IPS-15b (cell line): ENCODE results near the gene FAM234B.

Experiments
- H3K27me3 ChIP-seq: one replicate; pipeline ENCODE4 v1.6.1; 2013; ENCODE audit warnings: low read length; ENCODE audit not compliant: control insufficient read depth, insufficient read depth
- H3K36me3 ChIP-seq: one replicate; pipeline ENCODE4 v1.6.1; 2013; ENCODE audit warnings: low read length; ENCODE audit not compliant: control insufficient read depth, insufficient read depth
- H3K4me1 ChIP-seq: one replicate; pipeline ENCODE4 v1.6.1; 2013; ENCODE audit warnings: mild to moderate bottlenecking, low read length; ENCODE audit not compliant: control insufficient read depth, insufficient read depth
- H3K4me3 ChIP-seq: one replicate; pipeline ENCODE4 v1.5.1; 2013; ENCODE audit warnings: low read depth, low read length
- H3K9ac ChIP-seq: one replicate; pipeline ENCODE4 v1.6.1; 2013; ENCODE audit warnings: low read depth, mild to moderate bottlenecking, low read length
- H3K9me3 ChIP-seq: one replicate; pipeline ENCODE4 v1.6.1; 2013; ENCODE audit warnings: mild to moderate bottlenecking, low read length; ENCODE audit not compliant: control insufficient read depth, insufficient read depth

Gene FAM234B

DNA sequence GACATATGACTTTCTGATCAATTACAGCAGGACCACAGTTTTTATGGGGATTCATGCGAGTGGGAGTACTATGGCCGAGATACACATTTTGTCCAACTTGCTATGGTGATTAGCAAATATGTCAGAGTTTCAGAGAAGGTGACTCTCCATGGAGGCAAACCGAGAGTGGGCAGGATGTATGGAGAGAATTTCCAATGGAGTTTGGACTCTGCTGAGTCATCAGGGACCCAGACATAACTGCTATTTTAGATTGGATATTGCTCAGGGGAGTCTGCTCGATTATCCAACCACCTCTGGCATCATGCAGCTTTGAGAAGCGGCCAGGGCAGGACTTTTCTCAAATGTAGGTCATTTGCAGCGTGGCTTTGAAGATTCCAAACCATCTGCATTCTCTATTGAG is 68.8 kb downstream of the FAM234B start:
- Histone ChIP-seq H3K27me3 (no peaks in the 10 kb centered on the region), H3K36me3 (no peaks in the 10 kb centered on the region), H3K4me1 (peaks cover 13% of the 10 kb centered on the region), H3K4me3 (no peak overlapping the region), H3K9me3 (no peaks in the 10 kb centered on the region), H3K9ac (no peak overlapping the region)

DNA sequence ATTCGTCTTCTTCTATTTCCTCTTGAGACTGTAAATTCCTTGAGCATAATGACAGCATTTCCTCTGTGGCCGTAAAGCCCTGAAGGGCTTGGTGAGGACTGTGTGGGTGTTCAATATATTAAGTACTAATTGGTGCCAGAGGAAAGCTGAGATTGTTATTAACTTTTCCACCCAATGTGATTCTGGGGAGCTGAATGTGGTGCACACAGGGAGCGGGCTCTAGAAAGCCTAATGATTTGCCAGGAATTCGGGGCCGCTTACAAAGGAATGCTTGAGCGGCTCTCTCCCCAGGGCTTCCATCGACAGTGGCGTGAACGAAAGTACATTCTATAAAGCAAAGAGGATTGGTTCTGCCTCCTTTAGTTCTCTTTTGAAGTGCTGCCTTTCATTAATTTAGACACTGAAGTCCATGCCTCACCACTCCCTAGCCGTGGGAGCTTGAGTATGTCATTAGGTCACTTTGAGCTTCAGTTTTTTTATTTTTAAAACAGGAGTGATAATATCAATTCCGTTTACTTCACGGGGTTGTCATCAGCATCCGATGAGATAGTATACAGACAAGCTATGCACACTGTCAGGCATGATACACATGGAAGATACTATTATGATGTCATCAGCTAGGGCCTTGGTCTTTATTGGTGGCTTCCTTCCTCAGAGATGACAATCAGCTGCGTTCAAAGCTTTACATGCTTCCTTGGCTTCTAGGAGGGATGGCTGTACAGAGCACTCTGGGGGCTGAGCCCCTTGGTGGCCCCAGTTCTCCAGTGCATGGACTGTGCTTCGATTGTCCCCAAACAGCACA is 70.3 kb downstream of the FAM234B start:
- H3K4me3 ChIP-seq = no peak overlapping the region
- no peaks in the 10 kb centered on the region for H3K36me3 ChIP-seq
- peaks cover 13% of the 10 kb centered on the region for H3K4me1 ChIP-seq
- H3K27me3 ChIP-seq = no peaks in the 10 kb centered on the region
- no peak overlapping the region for H3K9ac ChIP-seq
- H3K9me3 ChIP-seq = no peaks in the 10 kb centered on the region

DNA sequence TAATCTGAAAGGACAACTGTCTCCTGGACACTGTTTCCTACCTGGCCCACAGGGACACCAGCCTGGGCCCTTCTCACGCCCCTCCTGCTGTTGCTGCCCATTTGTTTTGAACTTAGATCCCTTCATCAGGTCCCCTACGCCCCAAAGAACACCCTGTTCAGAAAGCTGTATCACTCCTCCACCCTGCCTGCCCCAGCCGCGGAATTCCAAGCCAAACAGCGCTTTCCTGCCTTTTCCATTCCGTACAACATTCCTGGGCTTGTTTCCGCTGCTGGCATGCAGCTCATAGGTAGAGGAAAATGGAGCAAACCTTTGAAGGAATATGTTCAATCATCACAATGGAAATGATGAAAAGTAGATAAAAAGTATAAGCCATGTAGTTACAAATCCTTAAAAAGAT is 72.1 kb downstream of the FAM234B start:
- no peak overlapping the region for H3K4me3 ChIP-seq
- H3K9ac ChIP-seq = no peak overlapping the region
- H3K27me3 ChIP-seq = no peaks in the 10 kb centered on the region
- H3K36me3 ChIP-seq = no peaks in the 10 kb centered on the region
- no peaks in the 10 kb centered on the region for H3K9me3 ChIP-seq
- peaks cover 13% of the 10 kb centered on the region for H3K4me1 ChIP-seq

DNA sequence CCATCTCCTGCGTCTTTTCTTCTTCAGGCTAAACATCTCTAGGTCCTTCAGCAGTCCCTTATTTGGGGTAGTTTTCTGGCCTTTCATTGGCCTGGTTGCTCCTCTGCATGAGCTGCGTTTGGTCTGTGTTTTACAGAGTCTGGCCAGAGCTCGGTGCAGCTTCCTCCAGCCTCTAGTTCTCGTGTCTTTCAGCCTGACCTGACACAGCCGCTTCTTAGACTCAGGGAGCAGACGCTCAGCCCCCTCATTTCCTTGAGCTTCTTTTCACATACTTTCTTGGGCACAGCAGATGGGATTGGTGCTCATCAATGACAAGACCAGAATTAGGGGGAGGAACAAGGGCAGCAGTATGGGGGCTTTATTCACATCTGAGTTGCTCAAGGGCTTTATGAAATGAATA is 72.8 kb downstream of the FAM234B start:
- H3K9me3 ChIP-seq = no peaks in the 10 kb centered on the region
- no peaks in the 10 kb centered on the region for H3K36me3 ChIP-seq
- no peaks in the 10 kb centered on the region for H3K27me3 ChIP-seq
- no peak overlapping the region for H3K4me3 ChIP-seq
- peaks cover 13% of the 10 kb centered on the region for H3K4me1 ChIP-seq
- no peak overlapping the region for H3K9ac ChIP-seq

DNA sequence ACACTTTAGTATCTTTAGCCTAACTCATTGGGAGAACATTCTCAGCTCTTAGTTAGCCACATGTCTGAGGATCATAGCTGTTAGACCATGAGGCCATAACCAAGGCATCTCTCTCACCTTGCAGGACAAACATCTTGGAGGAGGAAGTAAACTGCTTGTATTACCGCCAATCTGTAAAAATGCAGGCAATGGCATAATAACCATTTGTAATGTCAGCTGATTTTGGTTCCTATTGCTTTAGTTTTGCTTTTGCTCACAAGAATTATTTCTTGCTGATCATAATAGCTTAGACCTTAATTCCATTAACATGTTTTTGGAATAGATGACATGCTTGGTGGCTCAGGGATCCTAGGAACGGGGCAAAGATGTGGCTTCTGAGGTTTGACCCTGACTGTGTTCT is 75.6 kb downstream of the FAM234B start:
- H3K4me1 ChIP-seq = peaks cover 12% of the 10 kb centered on the region
- no peak overlapping the region for H3K4me3 ChIP-seq
- H3K9me3 ChIP-seq = no peaks in the 10 kb centered on the region

DNA sequence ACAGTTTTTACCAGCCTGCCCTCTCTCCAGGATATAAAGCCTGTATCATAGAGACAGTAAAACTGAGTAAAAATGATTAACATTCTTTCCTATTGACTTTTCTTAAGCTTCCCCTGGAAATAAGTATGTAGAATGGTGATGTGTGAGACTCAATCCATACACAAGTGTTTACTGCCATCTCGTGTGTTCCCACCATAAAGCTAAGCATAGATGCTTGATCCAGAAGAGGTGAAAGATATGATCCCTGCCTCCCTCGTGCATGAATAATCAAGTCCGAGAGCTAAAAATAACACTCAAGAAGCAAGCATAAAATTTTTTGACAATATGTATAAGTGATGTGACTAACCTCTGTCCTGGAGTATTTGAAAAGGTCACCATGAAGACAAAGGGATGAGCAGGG is 76.2 kb downstream of the FAM234B start:
- H3K27me3 ChIP-seq = no peaks in the 10 kb centered on the region

More for the DNA sequence above, 75.6 kb downstream of the FAM234B start:
- Histone ChIP-seq H3K27me3 (no peaks in the 10 kb centered on the region), H3K36me3 (no peaks in the 10 kb centered on the region), H3K9ac (no peak overlapping the region)

DNA sequence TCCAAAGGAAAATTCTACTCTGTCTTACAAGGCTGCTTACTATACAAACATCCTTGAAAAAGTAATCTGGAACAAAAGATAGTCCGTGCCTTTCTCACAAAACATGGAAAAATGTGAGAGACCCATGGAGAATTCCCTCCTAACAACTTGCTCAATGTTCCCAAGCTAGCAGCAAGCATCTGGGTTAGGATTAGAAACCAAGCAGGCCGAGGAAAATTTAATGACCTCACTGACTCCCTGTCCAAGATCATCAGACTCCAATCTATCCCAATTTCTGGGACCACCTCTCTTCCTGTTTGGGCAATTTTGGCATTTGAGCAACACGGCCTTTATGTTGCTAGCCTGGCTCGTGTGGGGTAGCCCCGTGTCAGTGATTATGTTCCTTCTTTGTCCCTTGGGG is 77.4 kb downstream of the FAM234B start:
- Histone ChIP-seq H3K9me3 (no peaks in the 10 kb centered on the region), H3K27me3 (no peaks in the 10 kb centered on the region), H3K4me3 (no peak overlapping the region), H3K9ac (no peak overlapping the region), H3K36me3 (no peaks in the 10 kb centered on the region), H3K4me1 (peaks cover 15% of the 10 kb centered on the region)

More for the DNA sequence above, 76.2 kb downstream of the FAM234B start:
- Histone ChIP-seq H3K9me3 (no peaks in the 10 kb centered on the region), H3K36me3 (no peaks in the 10 kb centered on the region), H3K4me3 (no peak overlapping the region), H3K4me1 (peaks cover 16% of the 10 kb centered on the region), H3K9ac (no peak overlapping the region)

DNA sequence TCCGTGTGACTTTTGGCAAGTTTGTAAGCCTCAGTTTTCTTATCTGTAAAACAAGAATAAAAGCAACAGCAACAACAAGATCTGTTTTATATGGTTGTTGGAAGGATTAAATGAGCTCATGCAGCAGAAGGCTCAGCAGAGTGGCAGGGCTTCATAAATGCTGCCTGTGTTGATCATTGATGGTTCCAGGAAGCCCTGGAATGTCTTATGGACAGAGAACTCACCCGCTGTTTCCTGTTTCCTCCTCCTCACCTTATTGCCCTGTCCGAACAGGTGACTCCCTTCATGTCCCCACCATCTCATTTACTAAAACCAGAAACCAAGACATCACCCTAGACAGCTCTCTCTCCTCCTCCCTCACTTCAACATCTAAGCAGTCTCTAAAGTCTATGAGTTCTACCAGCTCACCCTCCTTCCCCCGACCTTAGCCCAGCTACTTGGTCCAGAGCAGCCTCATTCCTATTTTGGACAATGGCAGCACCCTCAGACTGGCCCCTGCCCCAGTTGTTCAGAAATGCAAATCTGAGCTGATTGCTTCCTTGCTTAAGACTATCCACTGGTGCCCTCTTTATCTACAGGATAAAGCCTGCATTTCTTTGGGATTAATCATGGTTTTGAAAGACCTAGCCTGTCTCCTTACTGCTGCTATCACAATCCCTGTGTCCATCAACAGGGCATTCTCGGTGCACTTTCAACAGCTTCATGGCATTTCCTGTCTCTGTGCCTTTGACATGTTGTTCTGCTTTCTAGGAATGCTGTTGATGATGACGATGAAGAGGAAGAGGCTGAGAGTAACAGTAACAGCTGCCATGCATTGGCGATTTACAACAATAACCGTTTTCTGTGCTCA is 80.7 kb downstream of the FAM234B start:
- Histone ChIP-seq H3K27me3 (no peaks in the 10 kb centered on the region), H3K36me3 (no peaks in the 10 kb centered on the region), H3K9me3 (no peaks in the 10 kb centered on the region), H3K4me3 (no peak overlapping the region), H3K4me1 (peaks cover 6% of the 10 kb centered on the region), H3K9ac (no peak overlapping the region)

DNA sequence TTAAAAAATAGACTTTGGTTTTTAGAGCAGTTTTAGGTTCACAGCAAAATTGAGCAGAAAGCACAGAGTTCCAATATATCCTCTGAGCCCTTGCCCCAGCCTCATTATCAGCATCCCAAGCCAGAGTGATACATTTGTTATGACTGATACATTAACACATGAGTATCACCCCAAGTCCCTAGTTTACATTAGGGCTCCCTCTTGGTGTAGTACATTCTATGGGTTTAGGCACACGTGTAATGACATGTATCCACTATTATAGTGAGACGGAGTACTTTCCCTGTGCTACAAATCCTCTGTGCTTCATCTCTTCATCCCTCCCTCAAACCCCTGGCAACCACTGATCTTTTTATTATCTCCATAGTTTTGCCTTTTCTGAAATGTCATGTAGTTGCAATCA is 81.8 kb downstream of the FAM234B start:
- Histone ChIP-seq H3K4me1 (peaks cover 6% of the 10 kb centered on the region), H3K9ac (no peak overlapping the region), H3K27me3 (no peaks in the 10 kb centered on the region), H3K36me3 (no peaks in the 10 kb centered on the region), H3K9me3 (no peaks in the 10 kb centered on the region), H3K4me3 (no peak overlapping the region)

DNA sequence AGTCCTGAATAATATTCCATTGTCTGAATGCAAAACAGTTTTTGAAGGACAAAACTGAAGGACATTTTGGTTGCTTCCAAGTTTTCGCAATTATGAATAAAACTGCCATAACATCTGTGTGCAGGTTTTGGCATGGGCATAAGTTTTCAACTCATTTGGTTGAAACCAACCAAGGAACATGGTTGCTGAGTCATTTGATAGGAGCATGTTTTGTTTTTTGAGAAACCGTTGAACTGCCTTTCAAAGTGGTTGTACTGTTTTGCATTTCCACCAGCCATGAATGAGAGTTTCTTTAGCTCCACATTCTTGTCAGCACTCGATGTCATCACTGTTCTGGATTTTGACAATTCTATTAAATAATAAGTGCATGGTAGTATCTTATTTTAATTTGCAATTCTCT is 82.3 kb downstream of the FAM234B start:
- no peaks in the 10 kb centered on the region for H3K9me3 ChIP-seq
- no peak overlapping the region for H3K4me3 ChIP-seq
- H3K4me1 ChIP-seq = peaks cover 6% of the 10 kb centered on the region
- no peak overlapping the region for H3K9ac ChIP-seq
- H3K27me3 ChIP-seq = no peaks in the 10 kb centered on the region
- no peaks in the 10 kb centered on the region for H3K36me3 ChIP-seq

DNA sequence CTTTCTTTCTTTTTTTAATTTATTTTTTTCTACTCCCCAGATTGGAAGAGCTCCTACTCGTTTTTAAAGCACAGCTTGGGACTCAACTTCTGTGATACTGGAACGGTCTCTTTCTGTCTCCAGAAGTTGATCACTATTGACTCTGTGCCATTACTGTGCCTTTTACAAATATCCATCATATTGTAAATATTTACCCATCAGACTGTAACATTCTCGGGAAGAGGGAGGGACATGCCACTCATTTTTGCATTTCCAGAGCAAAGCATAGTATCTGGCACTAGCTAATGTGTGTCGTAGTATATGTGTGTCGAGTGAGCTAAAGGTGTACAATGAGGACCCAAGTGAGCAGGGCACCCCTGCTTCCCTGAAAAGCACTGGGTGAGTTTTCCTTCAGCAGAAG is 83.3 kb downstream of the FAM234B start:
- Histone ChIP-seq H3K27me3 (no peaks in the 10 kb centered on the region), H3K36me3 (no peaks in the 10 kb centered on the region), H3K9ac (no peak overlapping the region), H3K4me3 (no peak overlapping the region), H3K4me1 (peaks cover 6% of the 10 kb centered on the region), H3K9me3 (no peaks in the 10 kb centered on the region)
